ENCODE data around the gene VAPA. TPM values are rescaled to one million over a fixed set of nuclear protein-coding genes. Genes with fewer than 3 reads are reported as not detected.

VAPA gene
- total and polyA plus RNA-seq, 9 of the 15 experiments (the other 6 are each of a cell fraction or from before 2014, with no cell fraction given): 219 to 902 (median 526) TPM

DNA sequence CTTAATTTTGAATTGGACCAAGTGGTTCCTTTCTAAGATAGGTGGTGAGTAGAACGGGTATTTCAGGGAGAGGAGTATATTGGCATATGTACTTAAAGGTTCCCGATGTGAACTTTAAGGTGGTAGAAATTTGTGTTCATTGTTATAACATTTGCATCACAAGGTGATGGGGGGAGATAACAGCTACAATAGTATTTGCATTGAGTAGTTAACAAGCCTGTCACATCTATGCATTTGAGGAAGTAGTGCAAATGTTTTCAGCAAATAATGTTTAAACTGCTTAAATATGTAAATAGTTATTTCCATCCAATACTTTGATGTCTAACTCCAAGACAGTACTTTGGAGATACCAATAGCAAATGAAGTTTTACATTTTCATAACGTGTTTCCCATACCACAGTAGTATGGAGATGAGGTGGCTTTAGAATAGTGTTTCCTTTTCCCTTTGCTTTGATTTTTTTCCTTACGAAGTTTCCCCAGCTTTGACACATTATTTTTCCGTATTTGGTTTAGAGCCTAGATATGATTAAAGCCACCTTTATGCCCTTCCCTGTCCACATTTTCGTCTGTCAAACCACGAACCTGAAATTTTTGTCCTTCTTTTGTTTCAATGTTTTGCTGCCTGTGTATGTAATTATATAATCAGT is 46.6 kb downstream of the VAPA start (continued):
- TF ChIP-seq PKNOX1 (IDR thresholded peaks at IDR 0.05) (peak; percentile 54; the same call in 1 of the 2 replicates), ELF2 (CRISPR knock-in tag; IDR thresholded peaks at IDR 0.05) (0 out of 2 replicates have a peak, but pooled peaks have one; percentile 31), RBM22 (IDR thresholded peaks at IDR 0.05; ENCODE audit: low read depth, low read length, poor library complexity, severe bottlenecking) (peak; percentile 89), NCOR1 (IDR thresholded peaks at IDR 0.05) (peak; percentile 33; the same call in 1 of the 2 replicates), TCF3 (CRISPR knock-in tag; IDR thresholded peaks at IDR 0.05) (peak; percentile 65; the same call in 1 of the 2 replicates), ILF3 (IDR thresholded peaks at IDR 0.05; ENCODE audit: borderline replicate concordance) (peak; percentile 29; the same call in 1 of the 2 replicates), SAFB (IDR thresholded peaks at IDR 0.05; ENCODE audit: borderline replicate concordance, low read depth, low read length) (no peak), CREB5 (CRISPR knock-in tag; IDR thresholded peaks at IDR 0.05) (no peak), KLF10 (CRISPR knock-in tag; IDR thresholded peaks at IDR 0.05) (0 out of 2 replicates have a peak, but pooled peaks have one; percentile 67), POLR2A (conservative IDR thresholded peaks at IDR 0.05) (peak; percentile 32), ZNF197 (CRISPR knock-in tag; IDR thresholded peaks at IDR 0.05; ENCODE audit: low read depth) (no peak), CAMTA2 (CRISPR knock-in tag; conservative IDR thresholded peaks at IDR 0.05) (0 out of 2 replicates have a peak, but pooled peaks have one; percentile 12), TFE3 (CRISPR knock-in tag; IDR thresholded peaks at IDR 0.05) (no peak), SUPT5H (IDR thresholded peaks at IDR 0.05) (peak; percentile 36; the same call in 1 of the 2 replicates), TAL1 (IDR thresholded peaks at IDR 0.05) (peak; percentile 42), TEAD4 (IDR thresholded peaks at IDR 0.05; ENCODE audit: low read length) (peak; percentile 64; the same call in 1 of the 2 replicates), TEAD4 (CRISPR knock-in tag; IDR thresholded peaks at IDR 0.05; ENCODE audit: borderline replicate concordance) (no peak), OTX1 (CRISPR knock-in tag; IDR thresholded peaks at IDR 0.05) (0 out of 2 replicates have a peak, but pooled peaks have one; percentile 29)
- TF ChIP-seq, protein P1, sequence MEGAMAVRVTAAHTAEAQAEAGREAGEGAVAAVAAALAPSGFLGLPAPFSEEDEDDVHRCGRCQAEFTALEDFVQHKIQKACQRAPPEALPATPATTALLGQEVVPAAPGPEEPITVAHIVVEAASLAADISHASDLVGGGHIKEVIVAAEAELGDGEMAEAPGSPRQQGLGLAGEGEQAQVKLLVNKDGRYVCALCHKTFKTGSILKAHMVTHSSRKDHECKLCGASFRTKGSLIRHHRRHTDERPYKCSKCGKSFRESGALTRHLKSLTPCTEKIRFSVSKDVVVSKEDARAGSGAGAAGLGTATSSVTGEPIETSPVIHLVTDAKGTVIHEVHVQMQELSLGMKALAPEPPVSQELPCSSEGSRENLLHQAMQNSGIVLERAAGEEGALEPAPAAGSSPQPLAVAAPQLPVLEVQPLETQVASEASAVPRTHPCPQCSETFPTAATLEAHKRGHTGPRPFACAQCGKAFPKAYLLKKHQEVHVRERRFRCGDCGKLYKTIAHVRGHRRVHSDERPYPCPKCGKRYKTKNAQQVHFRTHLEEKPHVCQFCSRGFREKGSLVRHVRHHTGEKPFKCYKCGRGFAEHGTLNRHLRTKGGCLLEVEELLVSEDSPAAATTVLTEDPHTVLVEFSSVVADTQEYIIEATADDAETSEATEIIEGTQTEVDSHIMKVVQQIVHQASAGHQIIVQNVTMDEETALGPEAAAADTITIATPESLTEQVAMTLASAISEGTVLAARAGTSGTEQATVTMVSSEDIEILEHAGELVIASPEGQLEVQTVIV (CRISPR knock-in tag; IDR thresholded peaks at IDR 0.05; ENCODE audit: borderline replicate concordance): peak; percentile 16; the same call in 1 of the 2 replicates
- TF ChIP-seq, protein P2, sequence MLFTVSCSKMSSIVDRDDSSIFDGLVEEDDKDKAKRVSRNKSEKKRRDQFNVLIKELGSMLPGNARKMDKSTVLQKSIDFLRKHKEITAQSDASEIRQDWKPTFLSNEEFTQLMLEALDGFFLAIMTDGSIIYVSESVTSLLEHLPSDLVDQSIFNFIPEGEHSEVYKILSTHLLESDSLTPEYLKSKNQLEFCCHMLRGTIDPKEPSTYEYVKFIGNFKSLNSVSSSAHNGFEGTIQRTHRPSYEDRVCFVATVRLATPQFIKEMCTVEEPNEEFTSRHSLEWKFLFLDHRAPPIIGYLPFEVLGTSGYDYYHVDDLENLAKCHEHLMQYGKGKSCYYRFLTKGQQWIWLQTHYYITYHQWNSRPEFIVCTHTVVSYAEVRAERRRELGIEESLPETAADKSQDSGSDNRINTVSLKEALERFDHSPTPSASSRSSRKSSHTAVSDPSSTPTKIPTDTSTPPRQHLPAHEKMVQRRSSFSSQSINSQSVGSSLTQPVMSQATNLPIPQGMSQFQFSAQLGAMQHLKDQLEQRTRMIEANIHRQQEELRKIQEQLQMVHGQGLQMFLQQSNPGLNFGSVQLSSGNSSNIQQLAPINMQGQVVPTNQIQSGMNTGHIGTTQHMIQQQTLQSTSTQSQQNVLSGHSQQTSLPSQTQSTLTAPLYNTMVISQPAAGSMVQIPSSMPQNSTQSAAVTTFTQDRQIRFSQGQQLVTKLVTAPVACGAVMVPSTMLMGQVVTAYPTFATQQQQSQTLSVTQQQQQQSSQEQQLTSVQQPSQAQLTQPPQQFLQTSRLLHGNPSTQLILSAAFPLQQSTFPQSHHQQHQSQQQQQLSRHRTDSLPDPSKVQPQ (CRISPR knock-in tag; IDR thresholded peaks at IDR 0.05; ENCODE audit: borderline replicate concordance): no peak
